ENCODE data around the gene POFUT2. TPM values are rescaled to one million over a fixed set of nuclear protein-coding genes. Genes with fewer than 3 reads are reported as not detected.
A peak's percentile ranks its signal among the peaks of the same experiment; 100 is the strongest.

The POFUT2 gene
- total RNA-seq, 2 donors from 2014 or later: 49.0 to 73.3 TPM

DNA sequence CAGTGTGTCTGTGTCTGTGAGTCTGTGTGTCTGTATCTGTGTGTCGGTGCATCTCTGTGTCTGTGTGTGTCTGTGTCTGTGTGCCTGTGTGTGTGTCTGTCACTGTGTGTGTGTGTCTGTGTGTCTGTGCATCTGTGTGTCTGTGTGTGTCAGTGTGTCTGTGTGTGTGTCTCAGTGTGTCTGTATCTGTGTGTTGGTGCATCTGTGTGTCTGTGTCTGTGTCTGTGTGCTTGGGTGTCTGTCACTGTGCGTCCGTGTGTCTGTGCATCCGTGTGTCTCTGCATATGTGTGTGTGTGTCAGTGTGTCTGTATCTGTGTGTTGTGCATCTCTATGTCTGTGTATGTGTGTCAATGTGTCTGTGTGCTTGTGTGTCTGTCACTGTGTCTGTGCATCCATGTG is 44.7 kb upstream of the POFUT2 start:
- Mint-ChIP-seq H3K36me3 (ENCODE audit: low read depth) (no peaks in the 10 kb centered on the region), H3K4me3 (no peak overlapping the region), H3K9me3 (no peaks in the 10 kb centered on the region), H3K27me3 (ENCODE audit: insufficient read depth) (no peaks in the 10 kb centered on the region), H3K27ac (peak overlapping the region; percentile 56), H3K4me1 (peaks cover 44% of the 10 kb centered on the region)
- no peaks in the 10 kb centered on the region for H3K36me3 ChIP-seq (ENCODE audit: control insufficient read depth, insufficient read depth, low read length)
- H3K4me1 ChIP-seq (ENCODE audit: control insufficient read depth, insufficient read depth, low read length): peaks cover 27% of the 10 kb centered on the region
- TF ChIP-seq, protein P1, sequence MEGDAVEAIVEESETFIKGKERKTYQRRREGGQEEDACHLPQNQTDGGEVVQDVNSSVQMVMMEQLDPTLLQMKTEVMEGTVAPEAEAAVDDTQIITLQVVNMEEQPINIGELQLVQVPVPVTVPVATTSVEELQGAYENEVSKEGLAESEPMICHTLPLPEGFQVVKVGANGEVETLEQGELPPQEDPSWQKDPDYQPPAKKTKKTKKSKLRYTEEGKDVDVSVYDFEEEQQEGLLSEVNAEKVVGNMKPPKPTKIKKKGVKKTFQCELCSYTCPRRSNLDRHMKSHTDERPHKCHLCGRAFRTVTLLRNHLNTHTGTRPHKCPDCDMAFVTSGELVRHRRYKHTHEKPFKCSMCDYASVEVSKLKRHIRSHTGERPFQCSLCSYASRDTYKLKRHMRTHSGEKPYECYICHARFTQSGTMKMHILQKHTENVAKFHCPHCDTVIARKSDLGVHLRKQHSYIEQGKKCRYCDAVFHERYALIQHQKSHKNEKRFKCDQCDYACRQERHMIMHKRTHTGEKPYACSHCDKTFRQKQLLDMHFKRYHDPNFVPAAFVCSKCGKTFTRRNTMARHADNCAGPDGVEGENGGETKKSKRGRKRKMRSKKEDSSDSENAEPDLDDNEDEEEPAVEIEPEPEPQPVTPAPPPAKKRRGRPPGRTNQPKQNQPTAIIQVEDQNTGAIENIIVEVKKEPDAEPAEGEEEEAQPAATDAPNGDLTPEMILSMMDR (conservative IDR thresholded peaks at IDR 0.05): no peak
- peak; percentile 47 for DNase-seq
- 93 to 100% methylated on average over 1 to 4 of the region's 4 CpGs for WGBS, 2 experiments (ENCODE audit: insufficient coverage in 1 of 2, insufficient read length in 1 of 2)
- no peak overlapping the region for H3K27ac ChIP-seq (ENCODE audit: low read depth, low read length)
- no peak overlapping the region for H3K4me3 ChIP-seq (ENCODE audit: low read length)
- no peaks in the 10 kb centered on the region for H3K27me3 ChIP-seq (ENCODE audit: control insufficient read depth, insufficient read depth, low read length, poor library complexity, severe bottlenecking)
- no peaks in the 10 kb centered on the region for H3K9me3 ChIP-seq (ENCODE audit: control insufficient read depth, low read length)
- no peak overlapping the region for H3K9ac ChIP-seq (ENCODE audit: extremely low read depth, low read length, poor library complexity, severe bottlenecking)

DNA sequence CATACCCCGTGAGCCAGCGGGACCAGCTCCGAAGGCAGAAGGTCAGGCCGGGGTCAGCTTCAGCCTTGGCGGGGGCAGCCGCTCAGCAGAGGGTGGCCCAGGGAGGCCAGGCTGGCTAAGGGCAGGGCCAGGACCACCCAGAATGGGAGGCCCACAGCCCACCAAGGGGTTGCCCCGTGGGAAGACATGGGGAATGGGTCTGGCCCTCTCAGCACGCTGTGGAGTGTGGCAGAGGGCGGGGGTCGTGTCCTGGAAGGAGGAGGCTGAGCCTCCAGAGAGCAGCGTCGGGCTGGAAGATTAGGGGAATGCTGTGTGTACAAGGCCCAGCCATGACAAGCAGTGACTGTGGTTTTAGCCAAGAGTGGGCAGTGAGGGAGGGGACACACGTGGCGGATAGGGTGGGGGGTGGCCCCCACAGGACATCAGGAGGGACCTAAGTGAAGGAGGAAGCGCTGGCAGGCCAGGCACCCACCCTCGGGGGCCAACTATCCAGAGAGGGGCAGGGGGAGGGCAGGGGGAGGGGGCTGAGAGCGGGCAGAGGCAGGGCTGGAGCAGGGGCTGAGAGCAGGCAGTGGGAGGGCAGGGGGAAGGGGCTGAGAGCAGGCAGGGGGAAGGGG is 43.9 kb upstream of the POFUT2 start:
- Histone ChIP-seq H3K27me3 (ENCODE audit: control insufficient read depth, insufficient read depth, low read length, poor library complexity, severe bottlenecking) (no peaks in the 10 kb centered on the region), H3K36me3 (ENCODE audit: control insufficient read depth, insufficient read depth, low read length) (no peaks in the 10 kb centered on the region), H3K9ac (ENCODE audit: extremely low read depth, low read length, poor library complexity, severe bottlenecking) (no peak overlapping the region), H3K27ac (ENCODE audit: low read depth, low read length) (peak overlapping the region; percentile 48), H3K9me3 (ENCODE audit: control insufficient read depth, low read length) (no peaks in the 10 kb centered on the region), H3K4me1 (ENCODE audit: control insufficient read depth, insufficient read depth, low read length) (peaks cover 26% of the 10 kb centered on the region), H3K4me3 (ENCODE audit: low read length) (no peak overlapping the region)
- WGBS, 2 experiments (ENCODE audit: insufficient coverage in 1 of 2, insufficient read length in 1 of 2): 62 to 81% methylated on average over 7 to 17 of the region's 17 CpGs
- Mint-ChIP-seq H3K27me3 (ENCODE audit: insufficient read depth) (no peaks in the 10 kb centered on the region), H3K36me3 (ENCODE audit: low read depth) (no peaks in the 10 kb centered on the region), H3K4me1 (peaks cover 44% of the 10 kb centered on the region), H3K27ac (peak overlapping the region; percentile 87), H3K9me3 (no peaks in the 10 kb centered on the region), H3K4me3 (no peak overlapping the region)
- DNase-seq: peak; percentile 74
- TF ChIP-seq, protein P1 (conservative IDR thresholded peaks at IDR 0.05): no peak

DNA sequence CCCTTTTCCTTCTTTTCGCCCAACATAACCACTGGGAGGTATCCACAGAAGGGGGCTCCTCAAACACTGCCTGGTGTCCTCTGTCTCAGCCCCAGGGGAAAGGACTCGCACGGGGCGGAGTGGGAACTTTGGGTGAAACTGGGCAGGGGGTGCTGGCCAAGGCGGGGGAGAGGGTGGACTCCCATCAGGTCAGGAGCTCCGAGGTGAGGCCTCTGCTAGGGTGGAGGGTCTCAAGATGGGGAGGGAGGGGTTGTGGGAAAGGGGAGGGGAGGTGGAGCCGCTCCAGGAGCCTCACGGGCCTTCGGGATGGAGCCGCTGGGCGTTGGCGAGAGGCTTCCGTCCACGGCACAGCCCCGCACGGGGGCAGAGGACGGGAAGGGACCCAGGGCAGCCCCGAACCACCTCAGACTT is 43.2 kb upstream of the POFUT2 start:
- Mint-ChIP-seq H3K27ac (no peak overlapping the region), H3K36me3 (ENCODE audit: low read depth) (no peaks in the 10 kb centered on the region), H3K9me3 (no peaks in the 10 kb centered on the region), H3K4me1 (peaks cover 41% of the 10 kb centered on the region), H3K4me3 (no peak overlapping the region), H3K27me3 (ENCODE audit: insufficient read depth) (no peaks in the 10 kb centered on the region)
- H3K4me1 ChIP-seq (ENCODE audit: control insufficient read depth, insufficient read depth, low read length): peaks cover 23% of the 10 kb centered on the region
- no peaks in the 10 kb centered on the region for H3K36me3 ChIP-seq (ENCODE audit: control insufficient read depth, insufficient read depth, low read length)
- no peak overlapping the region for H3K27ac ChIP-seq (ENCODE audit: low read depth, low read length)
- peak overlapping the region; percentile 41 for H3K9ac ChIP-seq (ENCODE audit: extremely low read depth, low read length, poor library complexity, severe bottlenecking)
- WGBS, 2 experiments (ENCODE audit: insufficient coverage in 1 of 2, insufficient read length in 1 of 2): 89 to 92% methylated on average over 12 to 18 of the region's 18 CpGs
- no peaks in the 10 kb centered on the region for H3K27me3 ChIP-seq (ENCODE audit: control insufficient read depth, insufficient read depth, low read length, poor library complexity, severe bottlenecking)
- no peak overlapping the region for H3K4me3 ChIP-seq (ENCODE audit: low read length)
- DNase-seq: peak; percentile 56
- H3K9me3 ChIP-seq (ENCODE audit: control insufficient read depth, low read length): no peaks in the 10 kb centered on the region
- TF ChIP-seq, protein P1 (conservative IDR thresholded peaks at IDR 0.05): no peak

Measured in endodermal cell (in vitro differentiated cells).